HEK293 (cell line): ENCODE measurements around the gene PFAS.

Experiments used
- BCL11B ChIP-seq: fragments of 450-650 bp; formaldehyde crosslinking; IDR thresholded peaks from 2 replicates; pipeline ENCODE4 v1.5.1; 2016; ENCODE audit warnings: low read depth, missing biosample characterization, missing genetic modification characterization
- BCL6B ChIP-seq: fragments of 450-650 bp; formaldehyde crosslinking; IDR thresholded peaks from 2 replicates; pipeline ENCODE4 v1.5.1; 2017; ENCODE audit warnings: missing biosample characterization, missing genetic modification characterization
- CTCF ChIP-seq: fragments of 450-650 bp; formaldehyde crosslinking; IDR thresholded peaks from 2 replicates; pipeline ENCODE4 v1.5.1; 2016; ENCODE audit warnings: missing biosample characterization, missing genetic modification characterization
- EGR2 ChIP-seq: fragments of 450-650 bp; formaldehyde crosslinking; IDR thresholded peaks from 2 replicates; pipeline ENCODE4 v1.5.1; 2016; ENCODE audit warnings: low read depth, missing biosample characterization, missing genetic modification characterization
- GLIS1 ChIP-seq: fragments of 450-650 bp; formaldehyde crosslinking; IDR thresholded peaks from 2 replicates; pipeline ENCODE4 v1.5.1; 2016; ENCODE audit warnings: missing biosample characterization, missing genetic modification characterization
- GLIS2 ChIP-seq: fragments of 450-650 bp; formaldehyde crosslinking; IDR thresholded peaks from 2 replicates; pipeline ENCODE4 v1.5.1; 2016; ENCODE audit warnings: missing biosample characterization, missing genetic modification characterization
- HOXC10 ChIP-seq: sonication (generic); formaldehyde crosslinking; IDR thresholded peaks from 2 replicates; pipeline ENCODE4 v1.8.1; 2023; ENCODE audit warnings: mild to moderate bottlenecking, missing genetic modification reagents
- INSM2 ChIP-seq: fragments of 450-650 bp; formaldehyde crosslinking; IDR thresholded peaks from 2 replicates; pipeline ENCODE4 v1.5.1; 2016; ENCODE audit warnings: missing biosample characterization, missing genetic modification characterization
- KLF7 ChIP-seq: fragments of 450-650 bp; formaldehyde crosslinking; IDR thresholded peaks from 2 replicates; pipeline ENCODE4 v1.5.1; 2016; ENCODE audit warnings: missing biosample characterization, missing genetic modification characterization, borderline replicate concordance
- OVOL3 ChIP-seq: fragments of 450-650 bp; formaldehyde crosslinking; IDR thresholded peaks from 2 replicates; pipeline ENCODE4 v1.5.1; 2016; ENCODE audit warnings: missing biosample characterization, missing genetic modification characterization
- PRDM10 ChIP-seq: fragments of 450-650 bp; formaldehyde crosslinking; IDR thresholded peaks from 2 replicates; pipeline ENCODE4 v1.5.1; 2016; ENCODE audit warnings: missing biosample characterization, missing genetic modification characterization
- SALL2 ChIP-seq: fragments of 450-650 bp; formaldehyde crosslinking; IDR thresholded peaks from 2 replicates; pipeline ENCODE4 v1.5.0; 2017; ENCODE audit warnings: missing biosample characterization, mild to moderate bottlenecking, missing genetic modification characterization, borderline replicate concordance
- SCRT1 ChIP-seq: fragments of 450-650 bp; formaldehyde crosslinking; IDR thresholded peaks from 2 replicates; pipeline ENCODE4 v1.5.1; 2016; ENCODE audit warnings: missing biosample characterization, missing genetic modification characterization, borderline replicate concordance
- YY2 ChIP-seq: fragments of 450-650 bp; formaldehyde crosslinking; IDR thresholded peaks from 2 replicates; pipeline ENCODE4 v1.5.1; 2016; ENCODE audit warnings: missing biosample characterization, missing genetic modification characterization
- ZBTB21 ChIP-seq: fragments of 450-650 bp; formaldehyde crosslinking; IDR thresholded peaks from 2 replicates; pipeline ENCODE4 v1.5.1; 2017; ENCODE audit warnings: missing biosample characterization, missing genetic modification characterization
- ZBTB7A ChIP-seq: fragments of 450-650 bp; formaldehyde crosslinking; IDR thresholded peaks from 2 replicates; pipeline ENCODE4 v1.5.1; 2016; ENCODE audit warnings: low read depth, missing biosample characterization, missing genetic modification characterization
- ZNF133 ChIP-seq: fragments of 450-650 bp; formaldehyde crosslinking; IDR thresholded peaks from 2 replicates; pipeline ENCODE4 v1.5.1; 2016; ENCODE audit warnings: missing biosample characterization, missing genetic modification characterization
- ZNF174 ChIP-seq: fragments of 450-650 bp; formaldehyde crosslinking; IDR thresholded peaks from 2 replicates; pipeline ENCODE4 v1.5.0; 2017; ENCODE audit warnings: missing biosample characterization, mild to moderate bottlenecking, missing genetic modification characterization
- ZNF211 ChIP-seq: fragments of 450-650 bp; formaldehyde crosslinking; IDR thresholded peaks from 2 replicates; pipeline ENCODE4 v1.5.1; 2016; ENCODE audit warnings: low read depth, missing biosample characterization, missing genetic modification characterization
- ZNF239 ChIP-seq: fragments of 450-650 bp; formaldehyde crosslinking; IDR thresholded peaks from 2 replicates; pipeline ENCODE4 v1.5.1; 2016; ENCODE audit warnings: missing biosample characterization, missing genetic modification characterization
- ZNF292 ChIP-seq: fragments of 450-650 bp; formaldehyde crosslinking; IDR thresholded peaks from 2 replicates; pipeline ENCODE4 v1.5.1; 2016; ENCODE audit warnings: low read depth, missing biosample characterization, missing genetic modification characterization, borderline replicate concordance
- ZNF350 ChIP-seq: fragments of 450-650 bp; formaldehyde crosslinking; IDR thresholded peaks from 2 replicates; pipeline ENCODE4 v1.5.0; 2017; ENCODE audit warnings: missing biosample characterization, mild to moderate bottlenecking, missing genetic modification characterization
- ZNF521 ChIP-seq: fragments of 450-650 bp; formaldehyde crosslinking; IDR thresholded peaks from 2 replicates; pipeline ENCODE4 v1.5.1; 2017; ENCODE audit warnings: missing biosample characterization, mild to moderate bottlenecking, missing genetic modification characterization
- ZNF530 ChIP-seq: fragments of 450-650 bp; formaldehyde crosslinking; IDR thresholded peaks from 2 replicates; pipeline ENCODE4 v1.5.1; 2016; ENCODE audit warnings: low read depth, missing biosample characterization, missing genetic modification characterization
- ZNF544 ChIP-seq: fragments of 450-650 bp; formaldehyde crosslinking; IDR thresholded peaks from 2 replicates; pipeline ENCODE4 v1.5.0; 2017; ENCODE audit warnings: missing biosample characterization, missing genetic modification characterization
- ZNF558 ChIP-seq: fragments of 450-650 bp; formaldehyde crosslinking; IDR thresholded peaks from 2 replicates; pipeline ENCODE4 v1.5.1; 2016; ENCODE audit warnings: missing biosample characterization, missing genetic modification characterization
- ZNF596 ChIP-seq: fragments of 450-650 bp; IDR thresholded peaks from 2 replicates; pipeline ENCODE4 v1.5.0; 2018; ENCODE audit warnings: missing biosample characterization, mild to moderate bottlenecking, missing genetic modification characterization, moderate library complexity
- ZNF629 ChIP-seq: fragments of 450-650 bp; formaldehyde crosslinking; IDR thresholded peaks from 2 replicates; pipeline ENCODE4 v1.5.1; 2017; ENCODE audit warnings: missing biosample characterization, missing genetic modification characterization
- ZNF692 ChIP-seq: fragments of 450-650 bp; formaldehyde crosslinking; IDR thresholded peaks from 2 replicates; pipeline ENCODE4 v1.5.1; 2016; ENCODE audit warnings: missing biosample characterization, missing genetic modification characterization
- ZNF76 ChIP-seq: fragments of 450-650 bp; formaldehyde crosslinking; IDR thresholded peaks from 2 replicates; pipeline ENCODE4; 2016; ENCODE audit warnings: low read depth, missing biosample characterization, missing genetic modification characterization, borderline replicate concordance
- ZSCAN16 ChIP-seq: fragments of 450-650 bp; formaldehyde crosslinking; IDR thresholded peaks from 2 replicates; pipeline ENCODE4 v1.5.1; 2016; ENCODE audit warnings: missing biosample characterization, missing genetic modification characterization

The PFAS gene

GRCh38 chr17:8221663-8222379 lies 27.3 kb upstream of the PFAS start (continued):
- TF ChIP-seq ZNF133, result no peak
- no peak for TF ChIP-seq YY2 (tag by site-specific recombination)
- no peak for TF ChIP-seq ZNF530 (tag by site-specific recombination)
- peak; percentile 24; the same call in 1 of the 2 replicates for TF ChIP-seq CTCF (tag by site-specific recombination)
- 0 out of 2 replicates have a peak, but pooled peaks have one; percentile 7 for TF ChIP-seq EGR2 (tag by site-specific recombination)
- no peak for TF ChIP-seq ZNF629 (tag by site-specific recombination)
- no peak for TF ChIP-seq ZNF692 (tag by site-specific recombination)
- no peak for TF ChIP-seq ZNF292 (tag by site-specific recombination)
- no peak for TF ChIP-seq ZNF211 (tag by site-specific recombination)
- no peak for TF ChIP-seq GLIS2 (tag by site-specific recombination)
- TF ChIP-seq SCRT1, result peak; percentile 76; the same call in 1 of the 2 replicates
- no peak for TF ChIP-seq ZNF596 (tag by site-specific recombination)
- TF ChIP-seq BCL6B (tag by site-specific recombination), result no peak
- TF ChIP-seq ZNF544, result no peak
- no peak for TF ChIP-seq GLIS1 (tag by site-specific recombination)
- TF ChIP-seq SALL2, result 0 out of 2 replicates have a peak, but pooled peaks have one; percentile 58
- TF ChIP-seq ZNF174, result no peak
- TF ChIP-seq ZNF558 (tag by site-specific recombination), result peak; percentile 86
- no peak for TF ChIP-seq ZNF350 (tag by site-specific recombination)
- TF ChIP-seq ZNF521 (tag by site-specific recombination), result no peak
- 0 out of 2 replicates have a peak, but pooled peaks have one; percentile 17 for TF ChIP-seq INSM2 (tag by site-specific recombination)
- TF ChIP-seq KLF7 (tag by site-specific recombination), result no peak
- no peak for TF ChIP-seq BCL11B (tag by site-specific recombination)
- no peak for TF ChIP-seq ZBTB7A (tag by site-specific recombination)
- no peak for TF ChIP-seq ZNF239
- no peak for TF ChIP-seq OVOL3 (tag by site-specific recombination)
- peak; percentile 59 for TF ChIP-seq PRDM10 (tag by site-specific recombination)
- 0 out of 2 replicates have a peak, but pooled peaks have one; percentile 14 for TF ChIP-seq ZSCAN16
- no peak for TF ChIP-seq ZBTB21 (tag by site-specific recombination)
- TF ChIP-seq HOXC10 (CRISPR knock-in tag), result no peak
- peak; percentile 32 for TF ChIP-seq ZNF76 (tag by site-specific recombination)
